HuH-7.5 (cell line): ENCODE measurements around the gene RGL4.

Experiments
- DNase-seq: peaks from one replicate; pipeline ENCODE4 v3.0.0; 2011; ENCODE audit warnings: low spot score

RGL4 gene

DNA sequence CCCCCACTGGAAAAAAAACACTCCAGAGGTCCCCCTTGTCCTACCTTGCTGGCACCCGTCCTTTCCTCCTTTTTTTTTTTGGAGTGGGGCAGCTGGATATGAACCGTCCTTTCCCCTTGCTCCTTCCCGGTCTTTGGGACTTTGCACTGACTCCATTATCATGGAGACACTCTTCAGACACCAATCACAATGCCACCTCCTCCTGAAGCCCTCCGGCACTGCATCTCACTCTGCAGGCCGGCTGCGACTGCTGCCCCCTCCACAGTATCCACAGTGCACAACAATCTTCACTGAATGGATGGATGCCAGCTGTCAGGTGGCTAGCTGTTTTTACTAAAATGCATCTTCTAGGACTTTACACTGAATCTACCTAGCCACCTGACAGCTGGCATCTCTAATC is 12.7 kb upstream of the RGL4 start:
- no peak for DNase-seq

DNA sequence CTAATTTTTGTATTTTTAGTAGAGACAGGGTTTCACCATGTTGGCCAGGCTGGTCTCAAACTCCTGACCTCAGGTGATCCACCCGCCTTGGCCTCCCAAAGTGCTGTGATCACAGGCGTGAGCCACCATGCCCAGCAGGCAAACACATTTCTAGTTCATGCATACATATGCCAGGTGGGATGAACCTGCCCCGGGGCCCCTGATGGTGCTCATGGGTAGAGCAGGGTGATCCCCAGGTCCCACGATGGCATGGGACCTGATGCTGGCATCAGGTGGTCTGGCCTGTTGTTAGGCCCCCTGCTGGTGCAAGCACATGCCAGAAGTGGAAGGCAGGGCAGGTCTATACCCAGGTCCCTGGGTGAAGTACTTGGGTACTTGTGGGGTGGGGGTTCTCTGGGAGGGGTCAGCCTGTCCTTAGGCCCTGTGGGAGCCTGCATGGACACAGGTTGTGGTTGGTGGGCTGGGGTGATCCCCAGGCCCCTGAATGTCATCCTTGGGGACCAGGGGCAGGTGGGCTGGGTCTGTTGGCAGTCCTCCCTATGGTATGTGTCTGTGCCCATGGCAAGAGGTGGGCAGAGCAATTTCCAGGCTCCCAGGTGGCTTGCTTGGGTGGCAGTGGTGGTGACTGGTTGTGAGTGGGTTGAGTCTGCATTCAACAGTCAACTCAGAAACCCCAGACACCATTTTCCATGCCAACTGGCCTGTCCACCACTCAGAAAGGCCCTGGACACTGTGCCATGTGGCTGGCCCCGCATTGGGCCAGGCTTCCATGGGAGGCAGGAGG is 9.6 kb upstream of the RGL4 start:
- no peak for DNase-seq

DNA sequence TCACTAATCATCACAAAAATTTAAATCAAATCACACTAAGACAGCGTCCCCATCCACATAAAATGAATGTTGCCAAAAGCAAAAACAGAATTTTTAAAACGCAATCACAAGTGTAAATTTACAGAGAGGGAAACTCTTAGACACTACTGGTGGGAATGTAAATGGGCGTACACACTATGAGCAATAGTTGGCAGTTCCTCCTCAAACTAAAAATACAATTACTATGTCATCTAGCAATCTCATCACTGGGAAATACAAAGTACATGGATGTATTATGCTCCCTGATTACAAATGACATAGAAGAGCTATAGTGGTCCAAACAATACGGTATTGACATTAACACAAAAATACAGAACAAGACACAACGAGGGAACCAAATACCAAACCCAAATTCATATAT is 8.7 kb upstream of the RGL4 start:
- DNase-seq, result no peak

DNA sequence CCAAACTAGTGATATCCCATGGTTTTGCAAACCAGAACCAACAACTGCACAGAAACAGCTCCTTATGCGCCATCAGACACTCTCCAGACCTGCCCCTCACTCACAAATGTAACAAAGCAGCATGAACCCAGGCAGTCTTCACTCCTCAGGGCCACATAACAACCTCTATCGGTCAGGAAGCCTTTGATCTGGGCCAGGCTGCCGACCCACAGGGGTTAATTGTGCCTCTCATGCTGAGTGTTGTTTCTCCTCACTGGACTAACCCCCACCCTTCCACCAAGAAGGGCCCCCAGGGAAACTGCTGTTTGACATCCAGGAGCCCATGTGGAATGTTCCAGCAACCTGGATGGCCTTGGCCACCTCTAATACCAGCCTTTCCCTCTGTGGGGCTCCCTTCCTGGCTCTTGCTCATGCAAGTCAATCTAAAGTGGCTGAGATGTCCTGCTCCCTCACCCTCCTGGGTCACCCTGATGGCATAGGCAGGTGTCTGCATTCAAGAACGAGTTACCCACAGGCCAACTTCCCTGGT is 7.9 kb upstream of the RGL4 start:
- DNase-seq, result no peak

DNA sequence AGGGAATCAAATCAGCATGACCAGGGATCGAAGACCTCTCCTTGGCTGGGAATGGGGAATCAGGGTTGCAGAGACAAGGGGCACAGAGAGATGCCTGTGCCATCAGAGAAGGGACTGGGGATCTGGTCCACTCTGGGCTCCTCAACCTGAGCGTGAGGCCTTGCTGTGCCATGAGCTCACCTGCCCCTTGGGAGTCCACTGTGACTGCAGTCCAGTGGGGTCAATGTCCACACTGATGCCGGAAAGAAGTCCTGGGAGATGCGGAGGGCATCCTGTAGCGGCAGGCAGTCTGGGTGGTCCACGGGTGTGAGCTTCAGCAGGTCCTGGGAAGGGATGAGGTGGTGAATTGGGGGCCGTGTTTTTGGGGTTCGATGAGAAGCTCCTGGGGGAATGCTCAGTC is 7.3 kb upstream of the RGL4 start:
- no peak for DNase-seq

DNA sequence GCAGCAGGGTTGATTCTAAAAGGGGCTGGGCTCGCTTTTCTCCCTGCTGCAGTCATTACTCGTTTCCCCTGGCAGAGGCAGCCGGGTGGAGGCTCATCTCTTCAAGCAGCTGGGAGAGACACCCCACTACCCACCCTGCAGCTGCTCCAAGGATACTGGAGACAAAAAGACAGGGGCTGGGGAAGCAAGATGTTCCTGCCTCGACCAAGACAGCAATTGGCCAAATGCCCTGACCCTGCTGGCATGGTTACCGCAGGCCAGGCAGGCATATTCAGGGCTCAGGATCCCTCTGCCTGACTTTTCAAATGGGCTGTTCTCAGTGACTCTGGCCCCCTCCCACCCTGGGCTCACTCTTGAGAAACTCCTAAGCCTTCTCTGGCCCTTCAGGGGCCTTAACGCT is 6.8 kb upstream of the RGL4 start:
- DNase-seq, result no peak

DNA sequence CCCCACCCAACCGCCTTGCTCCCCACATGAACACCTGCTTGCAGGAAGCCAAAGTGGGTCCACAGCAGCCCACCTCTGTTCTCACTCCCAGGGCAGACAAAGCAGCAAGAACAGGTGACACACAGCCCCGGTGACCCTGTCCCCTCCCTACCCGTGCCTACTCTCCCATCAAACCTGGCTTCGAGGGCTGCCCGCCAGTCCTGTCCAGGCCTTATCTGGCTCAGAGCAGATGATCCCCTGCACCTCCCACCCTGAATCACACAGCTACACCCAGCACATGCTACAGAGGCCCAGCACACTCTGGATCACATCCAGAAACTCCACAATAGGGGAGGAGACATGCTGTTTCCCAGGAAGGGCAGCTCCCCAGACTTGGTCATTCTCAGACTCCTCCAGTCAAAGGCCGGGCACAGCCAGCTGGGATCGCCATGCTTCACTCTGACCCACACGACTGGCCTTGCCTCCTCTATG is 6.2 kb upstream of the RGL4 start:
- DNase-seq, result no peak

DNA sequence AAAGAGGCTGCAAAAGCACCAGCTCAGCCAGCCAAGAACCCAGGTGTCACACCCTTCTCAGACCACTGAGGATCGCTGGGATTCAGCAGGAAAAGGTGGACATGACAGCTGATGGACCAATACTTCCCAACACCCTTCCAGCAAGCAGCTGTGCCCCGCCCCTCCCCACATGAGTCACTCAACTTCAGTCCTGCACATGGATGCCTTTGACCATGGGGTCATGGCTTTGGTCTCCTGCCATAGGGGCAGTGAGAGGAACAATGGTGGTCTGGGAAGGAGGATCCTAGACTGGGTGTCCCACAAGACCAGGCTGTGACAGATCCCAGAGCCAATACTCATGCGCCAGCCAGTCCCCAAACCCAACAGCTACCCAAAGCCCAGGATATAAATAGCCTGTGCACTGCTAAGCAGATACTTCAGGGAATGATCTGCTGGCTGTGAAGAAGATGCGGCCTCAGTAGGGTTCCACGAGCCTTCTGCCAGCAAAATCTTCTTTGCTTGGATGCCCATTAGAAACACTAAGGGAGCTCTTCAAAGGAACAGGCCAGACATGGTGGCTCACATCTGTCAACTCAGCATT is 5.5 kb upstream of the RGL4 start:
- DNase-seq, result no peak

DNA sequence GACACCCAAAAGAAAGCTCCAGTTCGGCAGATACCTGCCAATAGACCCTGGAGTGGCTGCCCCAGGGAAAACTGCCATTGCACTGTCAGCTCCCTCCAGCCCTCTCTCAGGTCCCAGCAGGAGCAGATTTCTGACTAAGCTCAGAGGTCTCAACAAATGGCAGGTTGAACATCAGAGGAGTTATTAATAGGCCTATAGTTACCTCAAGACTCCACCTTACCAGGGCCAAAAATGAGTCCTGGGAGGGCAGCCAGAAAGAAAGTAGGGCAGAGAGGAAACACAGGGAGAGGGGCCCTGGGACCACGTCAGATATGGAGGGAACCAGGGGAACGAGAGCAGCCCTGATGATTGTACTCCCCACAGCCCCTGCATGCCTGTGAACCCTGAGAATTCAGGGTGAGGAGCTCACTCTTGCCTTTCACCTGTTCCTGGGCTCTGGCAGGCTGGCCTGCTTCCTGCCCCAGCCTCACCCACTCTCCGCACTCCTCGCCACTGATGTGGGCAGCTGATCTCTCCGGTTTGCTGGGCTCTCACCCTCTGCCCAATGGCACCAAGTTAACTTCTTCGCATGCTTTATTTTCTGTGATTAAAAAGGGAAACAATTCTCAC is 4.3 kb upstream of the RGL4 start:
- no peak for DNase-seq

DNA sequence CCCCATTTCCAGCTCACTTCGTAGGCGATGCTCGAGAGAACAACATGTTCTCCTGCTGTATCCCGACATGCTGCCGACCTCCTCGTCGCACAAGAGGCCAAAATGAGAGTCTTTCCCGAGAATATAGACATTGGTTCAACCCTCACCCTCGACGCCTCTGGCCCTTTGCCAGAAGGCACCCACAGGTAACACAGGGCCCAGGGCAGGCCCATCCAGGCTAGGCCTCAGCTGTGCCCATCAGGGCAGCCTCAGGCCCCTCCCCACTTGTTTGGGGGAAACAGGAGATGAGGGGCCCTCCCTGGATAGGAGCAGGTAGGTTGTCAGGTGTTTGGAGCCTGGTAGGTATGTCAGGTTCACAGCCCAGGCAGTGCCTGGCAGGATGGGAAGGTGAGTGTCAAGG is 2.7 kb upstream of the RGL4 start:
- DNase-seq, result no peak

DNA sequence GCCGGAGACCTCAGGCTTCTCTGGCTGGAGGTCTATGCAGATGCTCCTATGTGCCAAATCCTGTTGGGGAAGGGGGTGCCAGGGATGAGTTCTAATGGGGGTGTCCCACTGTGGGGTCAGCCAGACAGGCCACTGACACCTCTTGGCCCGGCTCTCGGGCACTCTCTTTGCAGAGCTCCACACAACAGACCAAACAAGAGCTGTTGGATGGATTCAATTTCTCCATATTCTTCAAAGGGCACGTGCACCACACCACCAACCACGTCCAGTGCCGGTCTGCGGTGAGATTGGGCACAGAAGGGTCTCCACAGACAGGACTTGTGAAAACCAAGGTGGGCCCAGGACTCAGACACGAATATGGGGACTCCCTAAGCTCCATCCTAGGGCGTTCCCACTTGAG is 2.2 kb upstream of the RGL4 start:
- DNase-seq, result no peak

DNA sequence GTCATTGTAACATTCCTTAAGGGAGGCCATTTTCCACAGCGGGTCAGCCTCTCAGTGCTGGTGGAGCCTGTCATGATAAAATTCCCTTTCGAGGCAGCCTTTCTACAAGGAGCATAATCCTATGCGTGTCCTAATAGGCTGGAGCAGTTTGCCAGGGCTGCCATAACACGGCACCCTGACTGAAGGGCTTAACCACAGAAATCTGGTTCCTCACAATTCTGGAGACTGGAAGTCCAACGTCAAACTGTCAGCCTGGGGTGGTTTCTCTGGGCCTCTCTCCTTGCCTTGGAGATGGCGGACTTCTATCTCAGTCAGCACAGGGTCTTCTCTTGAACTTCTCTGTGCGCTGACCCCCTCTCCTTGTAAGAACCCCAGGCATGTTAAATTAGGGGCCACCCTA is 1.4 kb upstream of the RGL4 start:
- no peak for DNase-seq

DNA sequence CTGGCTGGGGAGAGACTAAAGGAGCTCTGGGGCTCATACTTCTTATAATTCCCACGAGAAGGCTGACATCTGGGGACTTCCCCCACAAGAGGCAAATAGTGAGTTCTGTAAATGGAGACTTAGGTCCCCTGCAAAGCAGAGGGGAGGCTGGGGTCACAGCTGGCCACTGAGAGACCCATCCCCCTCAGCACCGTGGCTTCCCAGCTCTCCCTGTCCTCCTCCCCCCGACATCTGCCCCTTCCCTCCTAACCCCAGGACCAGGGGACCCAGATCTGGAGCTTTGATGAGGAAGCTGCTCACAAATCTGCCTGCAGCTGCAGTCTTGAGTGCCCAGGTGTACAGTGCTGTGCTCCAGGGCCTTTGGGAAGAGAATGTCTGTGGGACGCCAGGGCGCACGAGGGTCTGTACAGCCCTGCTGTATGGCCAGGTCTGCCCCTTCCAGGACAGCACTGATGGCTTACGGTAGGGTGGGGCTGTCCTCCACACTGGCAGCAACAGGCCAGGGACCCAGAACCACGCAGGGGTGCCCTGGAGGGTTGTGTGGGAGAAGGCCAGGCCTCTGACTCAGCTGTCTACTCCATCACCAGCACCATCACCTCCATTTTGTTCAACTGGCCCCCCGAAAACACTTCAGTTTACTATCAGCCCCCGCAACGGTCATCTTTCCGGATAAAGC is 1.1 kb downstream of the RGL4 start:
- DNase-seq, result no peak

DNA sequence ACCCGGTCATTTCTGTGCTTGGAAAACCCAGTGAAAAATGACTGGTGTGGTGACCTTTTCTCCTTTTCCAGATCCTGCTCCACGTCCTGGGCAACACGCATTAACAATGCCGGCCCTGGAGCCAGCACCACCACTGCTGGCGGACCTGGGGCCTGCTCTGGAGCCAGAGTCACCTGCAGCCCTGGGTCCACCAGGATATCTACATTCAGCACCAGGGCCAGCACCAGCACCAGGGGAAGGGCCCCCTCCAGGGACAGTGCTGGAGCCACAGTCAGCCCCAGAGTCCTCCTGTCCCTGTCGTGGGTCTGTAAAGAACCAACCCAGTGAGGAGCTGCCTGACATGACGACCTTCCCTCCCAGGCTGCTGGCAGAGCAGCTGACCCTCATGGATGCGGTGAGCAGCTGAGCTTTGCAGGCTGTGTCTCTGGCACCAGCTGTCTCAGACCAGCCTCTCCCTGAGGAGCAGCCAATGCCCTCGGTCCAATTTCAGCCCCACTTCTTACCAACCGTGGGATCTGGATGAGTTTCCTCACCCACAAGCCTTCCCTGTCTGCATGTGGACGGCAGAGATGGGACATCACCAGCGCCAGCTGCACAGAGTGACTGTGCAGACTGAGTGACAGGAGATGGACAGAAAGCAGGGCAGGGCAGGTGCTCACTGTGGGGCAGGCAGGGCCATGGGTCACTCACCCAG is 1.9 kb downstream of the RGL4 start:
- DNase-seq, result no peak

DNA sequence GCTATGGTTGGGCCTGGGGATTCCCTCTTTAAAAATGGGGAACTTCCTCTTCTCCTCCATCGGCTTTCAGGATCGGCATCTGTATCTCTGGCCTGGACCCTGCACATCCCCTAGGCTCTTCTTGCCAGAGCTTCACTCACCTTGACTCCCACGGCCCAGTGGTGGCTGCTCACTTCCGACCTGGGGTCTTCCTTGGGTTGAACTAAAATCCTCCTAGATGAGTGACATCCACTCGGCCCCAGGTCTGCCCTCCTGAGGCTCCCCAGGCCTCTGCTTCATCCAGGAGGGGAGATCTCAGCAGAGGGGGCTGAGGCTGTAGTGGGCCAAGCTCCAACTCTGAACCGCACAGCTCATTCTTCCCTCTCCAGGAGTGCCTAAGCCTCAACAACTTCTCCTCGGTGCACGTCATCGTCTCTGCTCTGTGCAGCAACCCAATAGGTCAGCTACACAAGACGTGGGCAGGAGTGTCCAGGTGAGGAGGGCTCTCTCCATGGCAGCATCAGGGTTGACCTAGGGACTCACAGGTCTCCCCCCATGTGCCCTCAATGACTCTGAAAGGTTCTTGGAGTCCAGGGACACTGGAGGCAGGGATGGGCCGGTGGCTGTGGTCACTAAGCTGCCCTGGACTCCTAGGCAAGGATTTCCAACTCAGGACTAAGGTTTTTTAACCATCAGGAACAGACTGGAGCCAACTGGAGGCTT is 3.3 kb downstream of the RGL4 start:
- no peak for DNase-seq

DNA sequence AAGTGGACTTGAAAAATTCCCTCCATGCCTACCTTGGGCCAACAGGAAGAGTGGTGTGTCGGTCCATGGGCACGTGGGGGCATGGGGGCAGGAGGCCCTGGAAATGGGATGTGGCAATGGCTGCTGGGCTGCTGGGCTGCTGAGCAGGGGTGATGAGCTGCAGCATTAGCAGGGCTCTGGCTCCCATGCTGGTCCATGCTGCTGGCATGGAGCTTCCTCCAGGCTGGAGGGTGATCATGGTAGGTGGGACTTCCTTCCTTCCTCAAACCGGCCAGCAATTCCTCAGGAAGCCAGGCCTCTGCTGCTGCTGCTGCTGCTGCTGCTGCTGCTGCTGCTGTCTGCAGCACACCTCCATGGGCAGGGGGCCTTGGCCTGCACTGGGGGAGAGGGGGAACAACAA is 4.3 kb downstream of the RGL4 start:
- no peak for DNase-seq

DNA sequence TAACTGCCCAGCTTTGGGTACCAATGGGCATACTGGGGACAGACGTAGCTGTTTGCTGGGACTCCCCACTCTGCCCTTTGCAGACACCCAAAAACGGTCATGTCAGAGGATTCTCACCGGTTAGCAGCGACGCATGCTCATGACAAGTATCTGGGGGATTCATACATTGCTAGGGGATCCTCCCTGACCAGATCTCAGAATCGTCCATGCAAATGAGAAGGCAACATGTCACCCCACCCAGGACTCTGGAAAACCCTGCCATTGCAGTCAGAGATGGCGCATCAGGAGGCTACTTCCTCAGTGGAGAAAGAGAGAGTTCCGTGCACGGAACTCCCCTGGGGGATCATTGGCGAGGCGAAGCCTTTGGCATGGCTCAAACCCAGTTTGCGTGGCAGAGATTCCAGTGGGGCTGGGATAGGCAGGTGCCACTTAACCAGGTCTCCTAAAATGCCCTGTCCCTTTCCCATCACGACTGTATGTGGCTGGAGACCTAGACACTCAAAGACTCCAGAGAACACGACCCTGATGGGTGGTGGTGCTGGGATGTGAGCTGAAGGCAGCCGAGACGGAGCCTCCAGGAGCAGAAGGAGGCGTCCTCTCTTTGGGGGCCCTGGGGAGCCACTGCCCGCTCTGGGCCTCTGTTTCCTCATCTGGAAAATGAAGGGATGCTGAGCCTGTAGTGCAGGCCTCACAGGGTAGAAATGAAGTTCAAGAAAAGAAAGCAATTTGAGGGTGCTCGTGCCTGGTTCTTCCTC is 4.9 kb downstream of the RGL4 start:
- no peak for DNase-seq

DNA sequence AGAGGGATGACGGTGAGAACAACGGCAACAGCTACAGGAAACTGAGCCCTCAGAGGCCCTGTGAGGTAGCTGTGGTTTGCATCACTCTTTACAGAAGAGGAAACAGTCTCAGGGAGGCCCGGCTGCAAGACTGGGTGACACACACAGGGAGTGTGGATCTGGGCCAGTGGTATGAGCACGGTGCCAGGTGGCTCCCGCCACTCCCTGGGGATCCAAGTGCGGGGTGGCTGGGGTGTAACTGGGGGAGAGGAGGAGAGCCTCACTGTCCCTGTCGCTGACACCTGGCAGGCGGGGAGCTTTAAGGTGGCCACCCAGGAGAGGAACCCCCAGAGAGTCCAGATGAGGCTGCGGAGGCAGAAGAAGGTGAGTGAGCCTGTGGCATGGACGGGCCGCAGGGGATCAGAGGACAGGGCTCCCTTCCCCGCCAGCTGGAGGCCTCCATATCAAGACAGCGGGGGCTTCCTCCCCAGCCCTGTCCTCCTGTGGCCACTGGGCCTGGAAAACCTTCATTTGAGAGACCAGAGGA is 5.6 kb downstream of the RGL4 start:
- no peak for DNase-seq

DNA sequence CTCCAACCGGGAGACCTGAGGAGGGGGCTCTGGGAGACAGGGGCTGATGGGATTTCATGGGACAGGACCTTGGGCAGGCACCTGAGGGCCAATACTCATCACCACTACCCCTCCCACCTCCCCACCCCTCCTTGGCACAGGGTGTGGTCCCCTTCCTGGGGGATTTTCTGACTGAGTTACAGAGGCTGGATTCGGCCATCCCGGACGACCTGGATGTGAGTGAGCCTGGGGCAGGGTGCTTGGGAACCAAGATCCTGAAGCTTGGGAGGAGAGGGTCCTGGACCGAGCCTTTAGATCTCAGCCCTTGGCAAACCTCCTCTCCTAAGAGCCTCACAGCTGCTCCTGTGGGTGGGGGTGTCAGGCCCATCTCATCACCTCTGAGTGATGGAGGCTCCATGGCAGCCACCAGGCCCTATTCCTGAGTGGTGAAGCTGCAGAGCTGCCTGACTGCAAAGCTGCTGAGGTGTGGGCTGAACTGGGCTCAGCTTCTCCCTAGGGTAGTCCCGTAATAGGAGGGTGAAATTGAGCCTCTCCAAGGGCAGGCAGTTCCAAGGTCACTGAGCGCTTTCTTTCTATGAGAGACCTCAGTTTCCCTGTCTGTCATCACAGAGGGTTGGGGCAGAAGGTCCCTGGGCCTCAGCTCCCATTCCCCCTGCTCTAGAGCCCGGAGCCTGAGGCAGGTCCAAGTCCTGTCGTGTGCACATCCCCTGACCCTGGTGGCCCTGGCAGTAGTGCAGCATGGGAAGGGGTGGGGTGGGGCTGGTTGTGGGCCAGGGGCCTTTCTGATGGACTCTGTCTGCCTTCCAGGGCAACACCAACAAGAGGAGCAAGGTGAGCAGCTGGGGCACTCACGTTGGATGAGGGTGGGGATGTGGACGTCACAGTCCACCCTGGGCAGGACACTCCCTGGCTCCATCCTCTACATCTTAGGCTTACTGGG is 6.5 kb downstream of the RGL4 start:
- no peak for DNase-seq
